A549 (cell line): Measurements from ENCODE around the gene ESYT2.

Source experiments
- CTCF ChIP-seq: fragments of >200 bp; sonication (Bioruptor Twin); formaldehyde crosslinking; IDR thresholded peaks from 3 replicates; pipeline ENCODE4 v1.5.1; 2016
- EHMT2 ChIP-seq: fragments of 200-600 bp; sonication (generic); IDR thresholded peaks from 2 replicates; pipeline ENCODE4 v1.6.1; 2016; ENCODE audit warnings: antibody characterized with exemption, low read depth, mild to moderate bottlenecking, moderate library complexity
- ESRRA ChIP-seq: fragments of 150-350 bp; IDR thresholded peaks from 2 replicates; pipeline ENCODE4 v1.6.1; 2014; ENCODE audit warnings: mild to moderate bottlenecking, low read length, borderline replicate concordance
- NFE2L2 ChIP-seq: fragments of 150-350 bp; conservative IDR thresholded peaks from 2 replicates; pipeline ENCODE4 v1.6.1; 2014; ENCODE audit warnings: low read length
- PBX3 ChIP-seq: IDR thresholded peaks from 2 replicates; pipeline ENCODE4 v1.6.1; 2012
- POLR2A ChIP-seq: IDR thresholded peaks from 2 replicates; pipeline ENCODE4 v1.6.1; 2012; ENCODE audit warnings: mild to moderate bottlenecking, low read length
- RFX5 ChIP-seq: fragments of 450-650 bp; IDR thresholded peaks from 2 replicates; pipeline ENCODE4 v1.7.1; 2014; ENCODE audit warnings: antibody characterized with exemption, mild to moderate bottlenecking, moderate library complexity
- TF ChIP-seq, protein P1 (sequence below): fragments of >200 bp; sonication (Bioruptor Twin); formaldehyde crosslinking; IDR thresholded peaks from 3 replicates; pipeline ENCODE4 v1.6.1; 2016
- TF ChIP-seq, protein P2 (sequence below): fragments of 150-350 bp; IDR thresholded peaks from 2 replicates; pipeline ENCODE4 v1.6.1; 2014; ENCODE audit warnings: low read depth, mild to moderate bottlenecking, low read length
- TF ChIP-seq, protein P3 (sequence below): fragments of 450-650 bp; IDR thresholded peaks from 2 replicates; pipeline ENCODE4 v1.6.1; 2014; ENCODE audit warnings: antibody characterized with exemption
- TF ChIP-seq, protein P4 (sequence below): fragments of 200-600 bp; sonication (generic); IDR thresholded peaks from 2 replicates; pipeline ENCODE4 v1.6.1; 2016; ENCODE audit warnings: antibody characterized with exemption, mild to moderate bottlenecking, moderate library complexity

GRCh38 chr7:158824028-158824427 lies 5.3 kb downstream of the ESYT2 start:
- TF ChIP-seq, protein P1, sequence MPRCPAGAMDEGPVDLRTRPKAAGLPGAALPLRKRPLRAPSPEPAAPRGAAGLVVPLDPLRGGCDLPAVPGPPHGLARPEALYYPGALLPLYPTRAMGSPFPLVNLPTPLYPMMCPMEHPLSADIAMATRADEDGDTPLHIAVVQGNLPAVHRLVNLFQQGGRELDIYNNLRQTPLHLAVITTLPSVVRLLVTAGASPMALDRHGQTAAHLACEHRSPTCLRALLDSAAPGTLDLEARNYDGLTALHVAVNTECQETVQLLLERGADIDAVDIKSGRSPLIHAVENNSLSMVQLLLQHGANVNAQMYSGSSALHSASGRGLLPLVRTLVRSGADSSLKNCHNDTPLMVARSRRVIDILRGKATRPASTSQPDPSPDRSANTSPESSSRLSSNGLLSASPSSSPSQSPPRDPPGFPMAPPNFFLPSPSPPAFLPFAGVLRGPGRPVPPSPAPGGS = no peak
- no peak for TF ChIP-seq RFX5
- no peak for TF ChIP-seq CTCF
- TF ChIP-seq, protein P2, sequence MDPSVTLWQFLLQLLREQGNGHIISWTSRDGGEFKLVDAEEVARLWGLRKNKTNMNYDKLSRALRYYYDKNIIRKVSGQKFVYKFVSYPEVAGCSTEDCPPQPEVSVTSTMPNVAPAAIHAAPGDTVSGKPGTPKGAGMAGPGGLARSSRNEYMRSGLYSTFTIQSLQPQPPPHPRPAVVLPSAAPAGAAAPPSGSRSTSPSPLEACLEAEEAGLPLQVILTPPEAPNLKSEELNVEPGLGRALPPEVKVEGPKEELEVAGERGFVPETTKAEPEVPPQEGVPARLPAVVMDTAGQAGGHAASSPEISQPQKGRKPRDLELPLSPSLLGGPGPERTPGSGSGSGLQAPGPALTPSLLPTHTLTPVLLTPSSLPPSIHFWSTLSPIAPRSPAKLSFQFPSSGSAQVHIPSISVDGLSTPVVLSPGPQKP = no peak
- no peak for TF ChIP-seq PBX3
- TF ChIP-seq, protein P3, sequence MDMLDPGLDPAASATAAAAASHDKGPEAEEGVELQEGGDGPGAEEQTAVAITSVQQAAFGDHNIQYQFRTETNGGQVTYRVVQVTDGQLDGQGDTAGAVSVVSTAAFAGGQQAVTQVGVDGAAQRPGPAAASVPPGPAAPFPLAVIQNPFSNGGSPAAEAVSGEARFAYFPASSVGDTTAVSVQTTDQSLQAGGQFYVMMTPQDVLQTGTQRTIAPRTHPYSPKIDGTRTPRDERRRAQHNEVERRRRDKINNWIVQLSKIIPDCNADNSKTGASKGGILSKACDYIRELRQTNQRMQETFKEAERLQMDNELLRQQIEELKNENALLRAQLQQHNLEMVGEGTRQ = no peak
- no peak for TF ChIP-seq POLR2A
- TF ChIP-seq EHMT2 = no peak
- TF ChIP-seq NFE2L2 = no peak
- TF ChIP-seq ESRRA = no peak
- TF ChIP-seq, protein P4, sequence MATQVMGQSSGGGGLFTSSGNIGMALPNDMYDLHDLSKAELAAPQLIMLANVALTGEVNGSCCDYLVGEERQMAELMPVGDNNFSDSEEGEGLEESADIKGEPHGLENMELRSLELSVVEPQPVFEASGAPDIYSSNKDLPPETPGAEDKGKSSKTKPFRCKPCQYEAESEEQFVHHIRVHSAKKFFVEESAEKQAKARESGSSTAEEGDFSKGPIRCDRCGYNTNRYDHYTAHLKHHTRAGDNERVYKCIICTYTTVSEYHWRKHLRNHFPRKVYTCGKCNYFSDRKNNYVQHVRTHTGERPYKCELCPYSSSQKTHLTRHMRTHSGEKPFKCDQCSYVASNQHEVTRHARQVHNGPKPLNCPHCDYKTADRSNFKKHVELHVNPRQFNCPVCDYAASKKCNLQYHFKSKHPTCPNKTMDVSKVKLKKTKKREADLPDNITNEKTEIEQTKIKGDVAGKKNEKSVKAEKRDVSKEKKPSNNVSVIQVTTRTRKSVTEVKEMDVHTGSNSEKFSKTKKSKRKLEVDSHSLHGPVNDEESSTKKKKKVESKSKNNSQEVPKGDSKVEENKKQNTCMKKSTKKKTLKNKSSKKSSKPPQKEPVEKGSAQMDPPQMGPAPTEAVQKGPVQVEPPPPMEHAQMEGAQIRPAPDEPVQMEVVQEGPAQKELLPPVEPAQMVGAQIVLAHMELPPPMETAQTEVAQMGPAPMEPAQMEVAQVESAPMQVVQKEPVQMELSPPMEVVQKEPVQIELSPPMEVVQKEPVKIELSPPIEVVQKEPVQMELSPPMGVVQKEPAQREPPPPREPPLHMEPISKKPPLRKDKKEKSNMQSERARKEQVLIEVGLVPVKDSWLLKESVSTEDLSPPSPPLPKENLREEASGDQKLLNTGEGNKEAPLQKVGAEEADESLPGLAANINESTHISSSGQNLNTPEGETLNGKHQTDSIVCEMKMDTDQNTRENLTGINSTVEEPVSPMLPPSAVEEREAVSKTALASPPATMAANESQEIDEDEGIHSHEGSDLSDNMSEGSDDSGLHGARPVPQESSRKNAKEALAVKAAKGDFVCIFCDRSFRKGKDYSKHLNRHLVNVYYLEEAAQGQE = no peak
